Stimulated activated CD4-positive, alpha-beta T cell treated with anti-CD3 and anti-CD28 coated beads, Interleukin-2, amount 100 ng/mL, for 4 hours (primary cell): ENCODE measurements around the gene CTBP2.
"Not testable (repeated sequence)": the region's sequence is repeated elsewhere in the genome, so short reads cannot be mapped to it uniquely, and the experiment has no call there.

ENCODE experiments used
- DNase-seq: peaks from one replicate; pipeline ENCODE4 v3.0.0-alpha.2; 2020; ENCODE audit warnings: low read depth

The CTBP2 gene

DNA sequence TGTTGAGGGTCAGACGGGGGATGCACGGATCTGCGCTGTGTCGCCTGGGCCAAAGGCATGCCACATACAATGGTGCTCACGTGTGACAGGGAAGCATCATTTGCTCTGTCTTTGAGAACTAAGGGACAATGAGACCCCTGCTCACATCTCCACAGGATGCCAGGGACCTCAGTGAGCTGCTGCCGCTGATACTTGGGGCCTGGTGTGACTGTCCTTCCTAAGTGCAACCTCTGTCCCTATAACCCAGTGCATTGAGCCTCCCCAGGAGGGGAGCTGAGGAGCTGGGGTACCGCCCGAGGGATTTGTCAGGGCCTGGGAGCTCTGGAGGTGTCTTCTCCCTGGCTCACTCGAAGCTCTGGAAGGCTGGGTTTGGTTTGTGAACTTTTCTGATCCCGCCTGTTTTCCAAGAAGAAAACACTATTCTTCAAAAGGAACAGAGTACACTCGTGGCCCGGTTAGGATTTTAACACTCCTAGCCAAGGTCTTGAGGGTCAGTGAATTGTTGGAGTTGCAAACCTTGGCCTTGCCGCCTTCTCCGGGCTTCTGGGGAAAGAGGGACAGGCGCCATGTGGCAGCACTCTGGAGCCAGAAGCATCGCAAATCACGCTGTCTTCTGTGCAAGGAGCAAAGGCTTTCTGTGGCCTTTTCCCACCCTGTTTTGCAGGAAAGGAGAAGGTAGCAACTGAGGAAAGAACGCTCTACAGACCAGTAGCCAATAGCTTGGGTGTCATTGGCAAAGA lies 26.2 kb upstream of the CTBP2 start:
- no peak for DNase-seq

- DNase-seq: not testable (repeated sequence)
Measured at GRCh38 chr10:125179107-125179506, 18.7 kb upstream of the CTBP2 start.

DNA sequence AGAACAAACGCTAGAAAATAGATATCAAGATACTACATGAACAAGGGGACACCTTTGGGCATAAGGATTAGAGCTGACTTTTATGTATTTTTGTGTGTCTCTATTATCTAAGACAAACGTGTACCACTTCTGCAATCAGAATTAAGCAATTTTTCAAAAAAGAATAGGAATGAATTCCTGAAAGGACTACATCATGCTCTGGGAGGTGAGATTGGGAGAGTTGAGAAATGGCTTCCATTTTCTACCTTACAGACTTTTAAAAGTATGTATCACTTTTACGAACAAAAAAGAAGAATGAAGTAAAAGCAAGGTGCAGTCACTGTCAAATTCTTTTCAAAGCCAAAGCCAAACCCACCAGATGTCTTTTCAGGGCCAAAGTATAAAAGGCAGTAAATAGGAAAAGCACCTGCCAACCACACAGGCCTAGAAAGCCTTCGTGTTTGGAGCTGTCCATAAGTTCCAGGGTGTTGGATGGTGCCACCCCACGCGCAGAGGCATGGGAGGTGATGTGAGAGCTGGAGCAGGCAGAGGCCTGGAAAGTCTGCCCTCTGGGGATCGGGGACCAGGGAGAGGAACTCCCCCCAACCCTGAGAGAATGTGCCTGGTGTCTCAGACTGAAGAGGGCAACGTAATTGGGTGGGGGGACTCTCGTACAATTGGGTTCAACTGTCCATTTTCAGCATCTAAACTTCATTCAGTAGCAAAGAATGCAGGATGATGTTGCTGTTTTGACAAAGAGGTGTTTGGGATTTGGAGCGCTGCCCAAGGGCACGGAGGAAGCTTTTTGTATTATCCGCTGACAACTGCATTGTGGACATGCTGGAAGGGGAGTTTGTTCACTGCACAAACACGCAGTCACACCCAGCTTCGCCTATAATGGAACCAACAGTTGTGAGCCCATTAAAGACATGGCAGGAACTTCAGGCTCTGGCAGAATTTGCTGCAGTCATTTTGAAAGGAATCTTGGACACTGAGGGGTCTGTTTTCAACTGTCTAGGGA lies 17.6 kb upstream of the CTBP2 start:
- no peak for DNase-seq

GRCh38 chr10:125175807-125176206 lies 15.4 kb upstream of the CTBP2 start:
- DNase-seq: no peak

DNA sequence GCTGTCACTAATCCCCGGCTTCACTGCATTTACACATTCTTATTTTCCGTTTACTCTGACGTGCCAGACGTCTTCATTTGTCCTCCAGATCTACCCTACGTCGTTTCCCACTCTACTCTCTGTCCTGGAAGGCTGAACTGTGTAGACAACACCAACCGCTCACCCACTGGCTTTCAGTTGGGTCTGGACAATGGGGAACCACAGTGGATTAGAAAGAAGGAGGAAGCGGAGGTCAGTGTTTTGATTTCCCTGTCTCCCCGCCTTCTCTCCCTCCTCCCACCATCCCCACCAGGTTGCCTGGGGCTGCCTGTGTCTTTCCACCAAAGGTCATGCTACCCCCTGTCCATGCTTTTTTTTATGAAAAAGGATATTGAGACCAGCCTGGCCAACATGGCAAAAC lies 14.0 kb upstream of the CTBP2 start:
- DNase-seq: no peak

DNA sequence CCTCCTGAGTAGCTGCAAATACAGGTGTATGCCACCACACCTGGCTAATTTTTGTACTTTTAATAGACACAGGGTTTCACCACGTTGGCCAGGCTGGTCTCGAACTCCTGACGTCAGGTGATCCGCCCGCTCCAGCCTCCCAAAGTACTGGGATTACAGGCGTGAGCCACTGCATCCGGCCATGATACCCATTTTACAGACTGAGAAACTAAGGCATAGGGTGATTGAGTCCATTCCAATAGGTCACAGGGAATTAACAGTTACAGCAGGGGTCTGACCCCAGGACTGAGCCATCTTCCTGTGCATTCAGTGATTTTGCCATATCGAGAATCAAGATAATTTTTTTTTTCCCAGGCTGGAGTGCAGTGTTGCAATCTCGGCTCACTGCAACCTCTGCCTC lies 12.3 kb upstream of the CTBP2 start:
- DNase-seq: no peak

GRCh38 chr10:125171402-125172306 lies 11.3 kb upstream of the CTBP2 start:
- DNase-seq: no peak

- DNase-seq: no peak
Measured at GRCh38 chr10:125169915-125170314, 9.6 kb upstream of the CTBP2 start.

GRCh38 chr10:125169279-125169678 lies 8.9 kb upstream of the CTBP2 start:
- no peak for DNase-seq

DNA sequence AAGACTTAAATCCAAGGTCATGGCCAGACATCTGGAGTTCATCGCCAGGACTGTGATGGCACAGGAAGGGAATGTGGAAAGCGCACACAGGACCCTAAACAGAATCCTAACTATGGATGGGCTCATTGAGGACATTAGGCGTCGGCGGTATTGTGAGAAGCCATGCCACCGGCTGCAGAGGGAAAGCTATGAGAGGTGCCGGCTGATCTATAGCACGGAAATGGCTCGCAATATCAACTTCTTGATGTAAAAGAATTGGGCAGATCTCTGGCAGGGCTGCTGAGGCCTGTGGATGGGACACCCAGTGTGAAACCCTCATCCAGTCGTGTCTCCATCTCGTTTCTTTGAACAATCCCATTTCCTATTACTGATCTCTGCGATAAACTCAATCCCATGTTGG lies 6.3 kb upstream of the CTBP2 start:
- DNase-seq: no peak

- DNase-seq: no peak
Measured at GRCh38 chr10:125165584-125166573, 5.5 kb upstream of the CTBP2 start.

DNA sequence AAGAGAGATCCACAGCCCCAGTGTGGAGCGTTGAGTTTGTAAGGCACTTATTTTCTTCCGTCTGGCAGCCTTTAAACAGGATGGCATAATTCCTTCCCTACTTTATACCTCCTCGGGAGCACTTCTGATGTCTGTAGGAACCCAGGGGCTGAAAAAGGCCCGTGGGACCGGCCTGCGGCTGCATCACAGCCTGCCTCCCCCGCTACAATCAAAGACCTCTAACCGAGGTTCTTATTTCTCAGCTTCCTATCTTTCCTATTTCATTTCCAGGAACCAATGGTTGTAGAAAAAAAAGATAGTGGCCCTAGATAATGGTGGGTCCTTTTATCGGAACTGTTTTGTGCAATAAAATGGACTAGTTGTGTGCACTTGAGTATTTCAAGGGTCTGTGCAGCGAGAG lies 4.1 kb upstream of the CTBP2 start:
- no peak for DNase-seq

DNA sequence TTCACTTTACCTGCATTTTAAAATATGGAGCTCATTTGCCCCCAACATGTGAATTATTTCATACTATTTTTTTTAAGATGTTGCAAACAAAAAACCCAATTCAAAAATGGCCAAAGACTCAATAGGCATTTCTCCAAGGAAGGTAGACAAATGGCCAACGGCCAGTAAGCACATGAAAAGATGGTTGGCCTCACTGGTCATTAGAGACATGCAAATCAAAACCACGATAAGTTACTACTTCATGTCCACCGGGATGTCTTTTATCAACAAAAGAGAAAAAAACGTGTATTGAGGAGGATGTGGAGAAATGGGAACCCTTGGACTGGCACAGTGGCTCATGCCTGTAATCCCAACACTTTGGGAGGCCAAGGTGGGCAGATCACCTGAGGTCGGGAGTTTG lies 3.4 kb upstream of the CTBP2 start:
- DNase-seq: no peak

DNA sequence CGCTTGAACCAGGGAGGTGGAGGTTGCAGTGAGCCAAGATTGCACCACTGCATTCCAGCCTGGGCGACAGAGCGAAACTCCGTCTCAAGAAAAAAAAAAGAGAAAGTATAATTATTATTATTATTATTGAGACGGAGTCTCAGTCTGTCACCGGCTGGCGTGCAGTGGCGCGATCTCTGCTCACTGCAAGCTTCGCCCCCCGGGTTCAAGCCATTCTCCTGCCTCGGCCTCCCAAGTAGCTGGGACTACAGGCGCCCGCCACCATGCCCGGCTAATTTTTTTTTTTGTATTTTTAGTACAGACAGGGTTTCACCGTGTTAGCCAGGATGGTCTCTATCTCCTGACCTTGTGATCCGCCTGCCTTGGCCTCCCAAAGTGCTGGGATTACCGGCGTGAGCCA lies 2.9 kb upstream of the CTBP2 start:
- DNase-seq: not testable (repeated sequence)

- DNase-seq: no peak
Measured at GRCh38 chr10:125162120-125162931, 2.0 kb upstream of the CTBP2 start.

DNA sequence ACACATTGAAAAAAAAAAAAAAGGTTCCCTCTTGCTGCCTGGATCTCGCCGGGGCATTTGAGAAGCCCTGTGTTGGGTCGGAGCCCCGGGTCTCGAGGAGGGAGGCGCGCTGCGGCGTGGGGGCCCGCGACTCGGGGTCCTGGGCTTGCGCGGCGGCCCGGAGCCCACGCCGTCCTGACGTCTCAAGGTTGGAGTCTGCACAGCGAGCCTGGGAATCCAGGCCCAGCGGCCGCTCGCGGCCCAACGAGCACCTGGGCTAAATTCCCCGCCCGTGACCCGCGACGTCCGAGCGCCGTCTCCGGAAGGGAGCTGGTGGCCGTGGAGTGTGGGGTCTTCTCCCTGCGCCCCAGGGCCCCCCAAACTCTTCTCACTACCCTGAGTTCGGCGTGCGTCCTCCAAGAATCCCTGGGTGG lies 1.4 kb upstream of the CTBP2 start:
- DNase-seq: no peak

DNA sequence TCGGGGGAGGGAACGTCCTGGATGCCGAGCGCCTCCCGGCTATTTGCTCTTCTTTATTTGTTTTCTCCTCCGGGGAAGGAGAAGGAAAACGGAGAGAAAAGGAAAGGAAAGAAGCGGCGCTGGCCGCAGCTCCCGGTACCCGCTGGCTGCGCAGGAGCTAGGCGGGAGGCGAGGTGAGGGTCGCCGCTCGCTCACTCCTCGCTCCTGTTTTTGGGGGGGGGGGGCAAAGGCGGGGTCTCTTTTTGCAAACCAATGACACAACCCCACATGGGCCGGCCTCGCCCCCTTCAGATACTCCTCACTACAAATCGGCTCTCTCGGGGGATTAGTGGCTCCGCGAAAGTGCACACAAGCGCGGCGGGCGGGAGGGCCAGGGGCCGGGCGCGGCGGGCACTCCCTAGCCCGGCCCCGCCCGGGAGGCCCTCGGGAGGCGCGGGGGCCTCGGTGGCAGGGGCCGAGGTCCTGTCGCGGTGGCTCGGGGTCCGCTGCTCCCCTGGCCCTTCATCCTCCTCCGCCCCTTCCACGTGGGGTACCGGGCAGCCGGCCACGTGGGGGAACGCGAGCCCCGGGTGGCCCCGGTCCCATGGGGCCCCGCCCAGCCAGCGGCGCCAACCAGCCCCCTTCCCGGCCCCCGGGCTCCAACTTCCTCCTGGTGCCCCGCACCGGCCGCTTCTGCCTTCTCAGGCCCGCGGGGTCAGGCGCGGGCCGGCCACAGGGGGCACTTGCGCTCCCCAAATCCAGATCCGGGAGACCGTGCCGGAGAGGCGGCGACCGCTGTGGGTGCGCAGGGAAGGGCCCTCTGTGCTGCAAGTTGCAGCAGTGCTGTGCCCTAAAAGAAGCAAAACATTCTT lies 718 bp upstream of the CTBP2 start:
- no peak for DNase-seq

DNA sequence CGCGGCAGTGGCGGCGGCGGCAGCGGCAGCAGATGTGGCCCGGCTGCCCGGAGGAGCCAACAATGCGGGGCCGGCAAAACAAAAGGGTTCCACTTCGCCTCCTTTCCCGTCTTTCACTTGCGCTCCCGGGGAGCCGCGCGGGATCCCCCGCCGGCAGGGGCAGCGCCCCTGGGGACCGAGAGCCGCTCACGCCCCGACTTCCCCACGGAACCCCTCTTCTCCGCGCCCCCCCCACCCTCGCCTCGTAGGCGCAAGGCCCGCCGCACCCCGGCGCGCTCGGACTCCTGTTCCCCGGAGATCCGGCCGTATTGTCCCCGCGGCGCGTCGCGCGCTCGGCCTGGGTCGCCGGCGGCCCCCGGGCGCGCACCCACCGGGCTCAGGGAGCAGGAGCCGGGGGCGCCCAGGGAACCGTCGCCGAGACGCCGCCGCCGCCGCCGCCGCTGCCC lies 854 bp downstream of the CTBP2 start:
- no peak for DNase-seq
